GM19455 (cell line): Measurements from ENCODE around the gene GGT6.
A peak's percentile ranks its signal among the peaks of the same experiment; 100 is the strongest.

Experiments used
- ATAC-seq: cut with Tn5 transposase; IDR thresholded peaks from one replicate; pipeline ENCODE4 v1.9.1; 2021; ENCODE audit not compliant: unreplicated experiment

Gene GGT6

GRCh38 chr17:4554997-4555799 lies 5.2 kb downstream of the GGT6 start, which contains the start of gene MYBBP1A:
Gene MYBBP1A, minus strand, starts transcription at chr17:4555384. Its CDS starts 60 bp downstream, at chr17:4555324.
- ATAC-seq: peak; percentile 81

GRCh38 chr17:4554441-4554996 lies 5.9 kb downstream of the GGT6 start:
- ATAC-seq: no peak

- ATAC-seq: no peak
These were observed 6.7 kb downstream of the GGT6 start for GRCh38 chr17:4553669-4554068.

GRCh38 chr17:4551796-4552525 lies 8.4 kb downstream of the GGT6 start:
- no peak for ATAC-seq

GRCh38 chr17:4551141-4551540 lies 9.2 kb downstream of the GGT6 start:
- ATAC-seq: no peak

GRCh38 chr17:4550534-4551039 lies 9.8 kb downstream of the GGT6 start:
- no peak for ATAC-seq

- ATAC-seq: no peak
These were observed 10.4 kb downstream of the GGT6 start for GRCh38 chr17:4549781-4550533.

GRCh38 chr17:4548721-4549531 lies 11.5 kb downstream of the GGT6 start:
- no peak for ATAC-seq

- ATAC-seq: no peak
These were observed 12.3 kb downstream of the GGT6 start for GRCh38 chr17:4548061-4548461.

GRCh38 chr17:4547118-4547906 lies 13.1 kb downstream of the GGT6 start:
- ATAC-seq: no peak

GRCh38 chr17:4545217-4545951 lies 15.0 kb downstream of the GGT6 start:
- ATAC-seq: no peak

- ATAC-seq: no peak
These were observed 15.5 kb downstream of the GGT6 start for GRCh38 chr17:4544951-4545216.

- ATAC-seq: no peak
These were observed 16.0 kb downstream of the GGT6 start for GRCh38 chr17:4544135-4544950.

GRCh38 chr17:4543557-4544026 lies 16.8 kb downstream of the GGT6 start:
- no peak for ATAC-seq

- ATAC-seq: no peak
These were observed 17.6 kb downstream of the GGT6 start for GRCh38 chr17:4542726-4543191.

GRCh38 chr17:4542003-4542725 lies 18.2 kb downstream of the GGT6 start:
- no peak for ATAC-seq

GRCh38 chr17:4541328-4542002 lies 18.9 kb downstream of the GGT6 start:
- ATAC-seq: no peak
